Vagina (tissue), 2 donors: Measurements from ENCODE around the gene HFE. TPM values are rescaled to one million over a fixed set of nuclear protein-coding genes. Genes with fewer than 3 reads are reported as not detected.
A peak's percentile ranks its signal among the peaks of the same experiment; 100 is the strongest.

Experiments used
- DNase-seq, 2 donors: peaks; one replicate each; pipeline ENCODE4 v3.0.0-alpha.2; 2017; ENCODE audit errors: extremely low spot score in 2 of 2
- H3K27ac ChIP-seq: fragments of 200-600 bp; sonication (generic); one replicate; pipeline ENCODE4 v1.5.1; 2019
- H3K27me3 ChIP-seq: fragments of 200-600 bp; sonication (generic); one replicate; pipeline ENCODE4 v1.5.1; 2019
- H3K36me3 ChIP-seq, 2 donors: fragments of 200-600 bp; sonication (generic); one replicate each; pipeline ENCODE4 v1.5.1; 2017 to 2019
- H3K4me1 ChIP-seq: fragments of 200-600 bp; sonication (generic); one replicate; pipeline ENCODE4 v1.5.1; 2019
- H3K4me3 ChIP-seq, 2 donors: fragments of 200-600 bp; sonication (generic); 1 replicate in 1 of 2; 2 replicates in 1 of 2; pipeline ENCODE4 v1.5.1; 2016 to 2019
- H3K9me3 ChIP-seq: fragments of 200-600 bp; sonication (generic); one replicate; pipeline ENCODE4 v1.5.1; 2019
- CTCF ChIP-seq, 3 experiments: fragments of 450-650 bp in 2 of 3; fragments of 200-600 bp in 1 of 3; sonication (generic) in 1 of 3; IDR thresholded peaks; one replicate each; pipeline ENCODE4 v1.5.1; 2017 to 2019; ENCODE audit warnings: antibody characterized with exemption in 3 of 3, mild to moderate bottlenecking in 2 of 3, moderate library complexity in 2 of 3
- POLR2A ChIP-seq, 2 donors: fragments of 450-650 bp; IDR thresholded peaks; one replicate each; pipeline ENCODE4 v1.6.1; 2017; ENCODE audit warnings: antibody characterized with exemption in 2 of 2, mild to moderate bottlenecking in 2 of 2, moderate library complexity in 2 of 2
- POLR2AphosphoS5 ChIP-seq, 2 donors: sonication (generic); formaldehyde crosslinking; IDR thresholded peaks; one replicate each; pipeline ENCODE4 v1.9.0; 2017; ENCODE audit warnings: antibody characterized with exemption in 2 of 2, mild to moderate bottlenecking in 2 of 2, low read depth in 1 of 2; ENCODE audit not compliant: insufficient read depth in 1 of 2
- intact Hi-C: fragments of 100-400 bp; cut with DNase I; formaldehyde crosslinking; loops from one replicate; pipeline ENCODE4 v1.15.1; 2023
- total RNA-seq: library from RNA; depleted of rRNA; stranded (reverse); fragments of >200 nt; gene quantifications from one replicate; pipeline ENCODE4 v1.2.3, GENCODE V29; 2016

HFE gene
- total RNA-seq, 1 donor from 2014 or later, result 7.6 TPM

DNA sequence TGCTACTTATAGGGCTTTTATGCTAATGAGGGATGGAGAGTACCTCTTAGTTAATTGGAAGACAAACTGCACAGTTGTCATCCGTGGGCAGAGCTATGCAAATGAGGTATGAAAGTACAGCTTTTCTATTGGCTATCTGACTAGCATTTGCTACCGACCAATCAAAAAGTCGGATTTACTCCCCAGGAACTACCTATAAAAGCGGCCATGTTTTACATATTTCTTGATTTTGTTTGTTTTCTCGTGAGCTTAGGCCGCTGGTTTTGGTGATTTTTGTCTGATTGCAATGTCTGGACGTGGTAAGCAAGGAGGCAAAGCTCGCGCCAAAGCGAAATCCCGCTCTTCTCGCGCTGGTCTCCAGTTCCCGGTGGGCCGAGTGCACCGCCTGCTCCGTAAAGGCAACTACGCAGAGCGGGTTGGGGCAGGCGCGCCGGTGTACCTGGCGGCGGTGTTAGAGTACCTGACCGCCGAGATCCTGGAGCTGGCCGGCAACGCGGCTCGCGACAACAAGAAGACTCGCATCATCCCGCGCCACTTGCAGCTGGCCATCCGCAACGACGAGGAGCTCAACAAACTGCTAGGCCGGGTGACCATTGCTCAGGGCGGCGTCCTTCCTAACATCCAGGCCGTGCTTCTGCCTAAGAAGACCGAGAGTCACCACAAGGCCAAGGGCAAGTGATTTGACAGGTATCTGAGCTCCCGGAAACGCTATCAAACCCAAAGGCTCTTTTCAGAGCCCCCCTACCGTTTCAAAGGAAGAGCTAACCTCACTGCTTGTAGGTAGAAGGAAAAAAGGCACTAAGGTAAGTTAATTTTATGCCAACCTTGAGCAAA lies 36.9 kb downstream of the HFE start:
- Histone ChIP-seq H3K9me3 (no peaks in the 10 kb centered on the region), H3K27ac (peak overlapping the region; percentile 89), H3K4me1 (peaks cover 23% of the 10 kb centered on the region), H3K4me3 (peak overlapping the region; percentile 79 to 95), H3K27me3 (no peaks in the 10 kb centered on the region), H3K36me3 (peaks cover 0 to 6% of the 10 kb centered on the region in 2 donors)
- intact Hi-C loops, result loop anchor here (2.0 to 10.0 kb wide), 3 partner anchors 48 to 1561 kb away; a partner anchor contains a TSS
- DNase-seq, result peak in 1 of 2 donors; percentile 98
- TF ChIP-seq POLR2A (IDR thresholded peaks at IDR 0.05) (peak; percentile 98 to 99), CTCF (IDR thresholded peaks at IDR 0.05) (peak in 1 of 3 experiments; percentile 29), POLR2AphosphoS5 (IDR thresholded peaks at IDR 0.05; ENCODE audit: insufficient read depth in 1 of 2, low read depth in 1 of 2) (peak; percentile 98 to 100)

- intact Hi-C loops, result loop anchor here (2.0 to 10.0 kb wide), 3 partner anchors 47 to 1560 kb away; a partner anchor contains a TSS
- peak in 1 of 2 donors; percentile 90 for DNase-seq
- Histone ChIP-seq H3K27ac (peak overlapping the region; percentile 89), H3K36me3 (peaks cover 0 to 10% of the 10 kb centered on the region in 2 donors), H3K4me1 (peaks cover 30% of the 10 kb centered on the region), H3K9me3 (no peaks in the 10 kb centered on the region), H3K27me3 (no peaks in the 10 kb centered on the region), H3K4me3 (peak overlapping the region; percentile 79 to 95)
- TF ChIP-seq POLR2A (IDR thresholded peaks at IDR 0.05) (no peak), CTCF (IDR thresholded peaks at IDR 0.05) (no peak), POLR2AphosphoS5 (IDR thresholded peaks at IDR 0.05; ENCODE audit: insufficient read depth in 1 of 2, low read depth in 1 of 2) (no peak)
These were observed 37.8 kb downstream of the HFE start for GRCh38 chr6:26124781-26125685.

DNA sequence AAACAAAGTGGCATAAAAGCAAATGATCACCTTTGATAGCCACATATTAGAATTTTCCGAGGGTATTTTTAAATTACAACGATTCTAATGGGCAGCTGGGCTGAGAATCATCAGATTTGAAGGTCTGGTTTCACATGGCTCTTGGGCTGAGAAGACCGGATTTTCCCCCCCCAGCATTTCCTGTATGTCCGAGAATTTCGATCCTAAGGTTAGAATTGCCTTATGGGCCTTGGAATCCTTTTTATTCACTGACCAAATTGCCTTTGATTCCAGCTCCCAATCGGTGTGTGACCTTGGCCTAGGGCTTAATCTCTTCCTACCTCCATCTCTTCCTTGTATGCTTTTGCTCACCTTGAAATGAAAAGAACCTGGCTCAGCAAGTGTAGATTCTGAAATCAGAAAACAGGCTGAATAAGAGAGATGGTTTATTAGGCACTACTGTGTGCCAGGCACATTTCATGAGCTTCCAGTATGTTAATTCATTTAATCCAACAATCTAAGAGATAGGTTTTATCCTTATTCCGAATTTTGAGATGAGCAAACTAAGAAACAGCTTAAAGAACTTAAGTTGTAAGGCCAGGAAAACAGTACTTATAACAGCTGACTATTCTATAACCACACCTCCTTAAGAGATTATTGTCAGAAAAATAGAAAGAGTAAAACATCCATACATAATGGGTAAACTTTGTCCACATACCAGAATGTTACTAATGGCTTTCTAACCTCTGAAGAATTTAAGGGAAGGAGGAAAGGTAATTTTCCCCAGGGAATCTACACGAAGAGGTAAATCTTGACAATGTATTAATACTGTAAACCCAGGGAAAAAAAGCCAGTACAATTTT lies 39.4 kb downstream of the HFE start:
- Histone ChIP-seq H3K27me3 (no peaks in the 10 kb centered on the region), H3K27ac (peak overlapping the region; percentile 89), H3K9me3 (no peaks in the 10 kb centered on the region), H3K4me3 (peak overlapping the region; percentile 79 to 95), H3K4me1 (peaks cover 46% of the 10 kb centered on the region), H3K36me3 (peaks cover 0 to 18% of the 10 kb centered on the region in 2 donors)
- intact Hi-C loops, result loop anchor here (1.0 to 10.0 kb wide), 2 partner anchors 30 to 1558 kb away; a partner anchor contains a TSS
- TF ChIP-seq POLR2A (IDR thresholded peaks at IDR 0.05) (no peak), POLR2AphosphoS5 (IDR thresholded peaks at IDR 0.05; ENCODE audit: insufficient read depth in 1 of 2, low read depth in 1 of 2) (peak in 1 of 2 donors; percentile 3)
- no peak for DNase-seq

DNA sequence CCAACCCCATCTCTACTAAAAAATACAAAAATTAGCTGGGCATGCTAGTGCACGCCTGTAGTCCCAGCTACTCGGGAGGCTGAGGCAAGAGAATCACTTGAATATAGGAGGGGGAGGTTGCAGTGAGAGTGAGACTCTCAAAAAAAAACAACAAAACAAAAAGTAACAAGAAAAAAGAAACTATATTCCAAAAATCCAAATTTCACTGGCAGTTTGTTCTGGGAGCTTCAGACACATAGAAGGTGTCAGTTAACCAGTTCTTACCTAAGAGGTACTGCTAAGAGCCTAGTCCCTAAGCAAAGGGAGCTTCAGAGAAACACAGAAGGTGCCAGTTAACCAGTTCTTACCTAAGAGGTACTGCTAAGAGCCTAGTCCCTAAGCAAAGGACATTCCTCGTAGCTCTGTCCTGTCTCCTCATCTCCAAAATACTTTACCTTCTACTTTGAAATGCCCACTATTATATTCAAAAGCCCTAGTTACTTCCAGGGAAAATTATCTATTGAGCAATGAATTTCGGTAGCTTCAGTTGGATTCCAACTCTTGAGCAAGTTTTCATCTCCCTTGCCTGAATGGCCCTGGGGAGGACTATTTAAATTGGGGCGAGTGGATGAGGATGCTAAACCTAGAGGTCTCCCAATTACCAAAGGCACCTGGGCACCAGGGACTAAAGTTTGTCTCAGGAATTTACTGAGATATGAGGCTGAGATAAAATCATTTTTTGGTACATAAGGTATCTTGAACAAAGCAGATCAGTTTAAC lies 41.0 kb downstream of the HFE start:
- no peaks in the 10 kb centered on the region for H3K9me3 ChIP-seq
- H3K4me3 ChIP-seq, result no peak overlapping the region
- no peak for DNase-seq
- no peak overlapping the region for H3K27ac ChIP-seq
- H3K36me3 ChIP-seq, result peaks cover 0 to 18% of the 10 kb centered on the region in 2 donors
- intact Hi-C loops, result loop anchor here (10.0 kb wide), 1 partner anchor 1557 kb away; no protein-coding TSS in a partner anchor
- H3K27me3 ChIP-seq, result no peaks in the 10 kb centered on the region
- no peak for TF ChIP-seq CTCF (IDR thresholded peaks at IDR 0.05)
- no peak for TF ChIP-seq POLR2A (IDR thresholded peaks at IDR 0.05)
- TF ChIP-seq POLR2AphosphoS5 (IDR thresholded peaks at IDR 0.05; ENCODE audit: insufficient read depth in 1 of 2, low read depth in 1 of 2), result no peak
- peaks cover 46% of the 10 kb centered on the region for H3K4me1 ChIP-seq
